Measurements from ENCODE around the gene TTLL5. TPM values are rescaled to one million over a fixed set of nuclear protein-coding genes. Genes with fewer than 3 reads are reported as not detected.

TTLL5 gene
- total and polyA plus RNA-seq, 9 of the 15 experiments (the other 6 are each of a cell fraction or from before 2014, with no cell fraction given), result 4.1 to 18.9 (median 12.6) TPM

GRCh38 chr14:75660630-75661498 is at the start of gene TTLL5, which contains the start of gene ERG28 (continued):
- TF ChIP-seq PCBP1 (IDR thresholded peaks at IDR 0.05; ENCODE audit: low read depth, low read length, poor library complexity, severe bottlenecking) (peak; percentile 20), ZBTB2 (IDR thresholded peaks at IDR 0.05) (peak; percentile 74; the same call in 1 of the 2 replicates), RBFOX2 (IDR thresholded peaks at IDR 0.05; ENCODE audit: low read depth, low read length) (peak; percentile 70), CTBP1 (IDR thresholded peaks at IDR 0.05; ENCODE audit: borderline replicate concordance) (0 out of 2 replicates have a peak, but pooled peaks have one; percentile 6), ZNF511 (CRISPR knock-in tag; IDR thresholded peaks at IDR 0.05) (0 out of 2 replicates have a peak, but pooled peaks have one; percentile 30), HMBOX1 (IDR thresholded peaks at IDR 0.05) (no peak), HDAC1 (IDR thresholded peaks at IDR 0.05) (peak in 1 of 2 experiments; percentile 76; a peak in 2 of 4 replicates), POLR2A (conservative IDR thresholded peaks at IDR 0.05) (peak; percentile 78), ZNF263 (CRISPR knock-in tag; IDR thresholded peaks at IDR 0.05; ENCODE audit: borderline replicate concordance) (0 out of 2 replicates have a peak, but pooled peaks have one; percentile 32), HMGXB4 (CRISPR knock-in tag; IDR thresholded peaks at IDR 0.05) (no peak)
- TF ChIP-seq, protein P1, sequence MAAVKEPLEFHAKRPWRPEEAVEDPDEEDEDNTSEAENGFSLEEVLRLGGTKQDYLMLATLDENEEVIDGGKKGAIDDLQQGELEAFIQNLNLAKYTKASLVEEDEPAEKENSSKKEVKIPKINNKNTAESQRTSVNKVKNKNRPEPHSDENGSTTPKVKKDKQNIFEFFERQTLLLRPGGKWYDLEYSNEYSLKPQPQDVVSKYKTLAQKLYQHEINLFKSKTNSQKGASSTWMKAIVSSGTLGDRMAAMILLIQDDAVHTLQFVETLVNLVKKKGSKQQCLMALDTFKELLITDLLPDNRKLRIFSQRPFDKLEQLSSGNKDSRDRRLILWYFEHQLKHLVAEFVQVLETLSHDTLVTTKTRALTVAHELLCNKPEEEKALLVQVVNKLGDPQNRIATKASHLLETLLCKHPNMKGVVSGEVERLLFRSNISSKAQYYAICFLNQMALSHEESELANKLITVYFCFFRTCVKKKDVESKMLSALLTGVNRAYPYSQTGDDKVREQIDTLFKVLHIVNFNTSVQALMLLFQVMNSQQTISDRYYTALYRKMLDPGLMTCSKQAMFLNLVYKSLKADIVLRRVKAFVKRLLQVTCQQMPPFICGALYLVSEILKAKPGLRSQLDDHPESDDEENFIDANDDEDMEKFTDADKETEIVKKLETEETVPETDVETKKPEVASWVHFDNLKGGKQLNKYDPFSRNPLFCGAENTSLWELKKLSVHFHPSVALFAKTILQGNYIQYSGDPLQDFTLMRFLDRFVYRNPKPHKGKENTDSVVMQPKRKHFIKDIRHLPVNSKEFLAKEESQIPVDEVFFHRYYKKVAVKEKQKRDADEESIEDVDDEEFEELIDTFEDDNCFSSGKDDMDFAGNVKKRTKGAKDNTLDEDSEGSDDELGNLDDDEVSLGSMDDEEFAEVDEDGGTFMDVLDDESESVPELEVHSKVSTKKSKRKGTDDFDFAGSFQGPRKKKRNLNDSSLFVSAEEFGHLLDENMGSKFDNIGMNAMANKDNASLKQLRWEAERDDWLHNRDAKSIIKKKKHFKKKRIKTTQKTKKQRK (IDR thresholded peaks at IDR 0.05; ENCODE audit: borderline replicate concordance, low read depth, low read length), result peak; percentile 61; the same call in 1 of the 2 replicates
- TF ChIP-seq, protein P2, sequence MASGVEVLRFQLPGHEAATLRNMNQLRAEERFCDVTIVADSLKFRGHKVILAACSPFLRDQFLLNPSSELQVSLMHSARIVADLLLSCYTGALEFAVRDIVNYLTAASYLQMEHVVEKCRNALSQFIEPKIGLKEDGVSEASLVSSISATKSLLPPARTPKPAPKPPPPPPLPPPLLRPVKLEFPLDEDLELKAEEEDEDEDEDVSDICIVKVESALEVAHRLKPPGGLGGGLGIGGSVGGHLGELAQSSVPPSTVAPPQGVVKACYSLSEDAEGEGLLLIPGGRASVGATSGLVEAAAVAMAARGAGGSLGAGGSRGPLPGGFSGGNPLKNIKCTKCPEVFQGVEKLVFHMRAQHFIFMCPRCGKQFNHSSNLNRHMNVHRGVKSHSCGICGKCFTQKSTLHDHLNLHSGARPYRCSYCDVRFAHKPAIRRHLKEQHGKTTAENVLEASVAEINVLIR (CRISPR knock-in tag; IDR thresholded peaks at IDR 0.05), result peak; percentile 74
- TF ChIP-seq, protein P3, sequence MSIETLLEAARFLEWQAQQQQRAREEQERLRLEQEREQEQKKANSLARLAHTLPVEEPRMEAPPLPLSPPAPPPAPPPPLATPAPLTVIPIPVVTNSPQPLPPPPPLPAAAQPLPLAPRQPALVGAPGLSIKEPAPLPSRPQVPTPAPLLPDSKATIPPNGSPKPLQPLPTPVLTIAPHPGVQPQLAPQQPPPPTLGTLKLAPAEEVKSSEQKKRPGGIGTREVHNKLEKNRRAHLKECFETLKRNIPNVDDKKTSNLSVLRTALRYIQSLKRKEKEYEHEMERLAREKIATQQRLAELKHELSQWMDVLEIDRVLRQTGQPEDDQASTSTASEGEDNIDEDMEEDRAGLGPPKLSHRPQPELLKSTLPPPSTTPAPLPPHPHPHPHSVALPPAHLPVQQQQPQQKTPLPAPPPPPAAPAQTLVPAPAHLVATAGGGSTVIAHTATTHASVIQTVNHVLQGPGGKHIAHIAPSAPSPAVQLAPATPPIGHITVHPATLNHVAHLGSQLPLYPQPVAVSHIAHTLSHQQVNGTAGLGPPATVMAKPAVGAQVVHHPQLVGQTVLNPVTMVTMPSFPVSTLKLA (conservative IDR thresholded peaks at IDR 0.05), result peak; percentile 43 to 68
